ENCODE measurements around the gene MCTP1.

- TF ChIP-seq CTCF (conservative IDR thresholded peaks at IDR 0.05) (no peak), ZFX (IDR thresholded peaks at IDR 0.05) (no peak)
These were observed 300.9 kb downstream of the MCTP1 start for GRCh38 chr5:94983861-94984535.
